ENCODE data around the gene STAT5B. TPM values are rescaled to one million over a fixed set of nuclear protein-coding genes. Genes with fewer than 3 reads are reported as not detected.

STAT5B gene
- polyA plus RNA-seq, 4 donors, result 40.3 to 46.7 (median 42.0) TPM

GRCh38 chr17:42183741-42184711 is 92.2 kb downstream of the STAT5B start:
- peak; percentile 43 to 65 (median 62) for DNase-seq (ENCODE audit: low read depth in 4 of 4, low spot score in 3 of 4)

GRCh38 chr17:42182927-42183734 is 93.1 kb downstream of the STAT5B start:
- no peak for DNase-seq (ENCODE audit: low read depth in 4 of 4, low spot score in 3 of 4)

- DNase-seq (ENCODE audit: low read depth in 4 of 4, low spot score in 3 of 4), result no peak
Observed at GRCh38 chr17:42181851-42182207, 94.4 kb downstream of the STAT5B start.

GRCh38 chr17:42180922-42181850 is 95.0 kb downstream of the STAT5B start, which contains the start of gene KCNH4:
KCNH4 (minus strand) TSS chr17:42181142; CDS start chr17:42180945, 197 bp downstream.
- no peak for DNase-seq (ENCODE audit: low read depth in 4 of 4, low spot score in 3 of 4)

- no peak for DNase-seq (ENCODE audit: low read depth in 4 of 4, low spot score in 3 of 4)
Observed at GRCh38 chr17:42180411-42180921, 95.7 kb downstream of the STAT5B start.

- DNase-seq (ENCODE audit: low read depth in 4 of 4, low spot score in 3 of 4), result peak in 3 of 4 donors; percentile 41 to 52 (median 44)
Observed at GRCh38 chr17:42179911-42180410, 96.2 kb downstream of the STAT5B start.

GRCh38 chr17:42179335-42179734 is 96.9 kb downstream of the STAT5B start:
- no peak for DNase-seq (ENCODE audit: low read depth in 4 of 4, low spot score in 3 of 4)

GRCh38 chr17:42178817-42179216 is 97.4 kb downstream of the STAT5B start:
- no peak for DNase-seq (ENCODE audit: low read depth in 4 of 4, low spot score in 3 of 4)

GRCh38 chr17:42177684-42178083 is 98.5 kb downstream of the STAT5B start:
- no peak for DNase-seq (ENCODE audit: low read depth in 4 of 4, low spot score in 3 of 4)

GRCh38 chr17:42174126-42174783 is 101.9 kb downstream of the STAT5B start:
- DNase-seq (ENCODE audit: low read depth in 4 of 4, low spot score in 3 of 4), result no peak

- DNase-seq (ENCODE audit: low read depth in 4 of 4, low spot score in 3 of 4), result no peak
Observed at GRCh38 chr17:42171831-42172230, 104.4 kb downstream of the STAT5B start.

- no peak for DNase-seq (ENCODE audit: low read depth in 4 of 4, low spot score in 3 of 4)
Observed at GRCh38 chr17:42169351-42169750, 106.8 kb downstream of the STAT5B start.

GRCh38 chr17:42167807-42168206 is 108.4 kb downstream of the STAT5B start:
- DNase-seq (ENCODE audit: low read depth in 4 of 4, low spot score in 3 of 4), result no peak

GRCh38 chr17:42166196-42166763 is 109.9 kb downstream of the STAT5B start:
- no peak for DNase-seq (ENCODE audit: low read depth in 4 of 4, low spot score in 3 of 4)

GRCh38 chr17:42165751-42166150 is 110.4 kb downstream of the STAT5B start:
- no peak for DNase-seq (ENCODE audit: low read depth in 4 of 4, low spot score in 3 of 4)

- no peak for DNase-seq (ENCODE audit: low read depth in 4 of 4, low spot score in 3 of 4)
Observed at GRCh38 chr17:42163696-42164407, 112.3 kb downstream of the STAT5B start.

- no peak for DNase-seq (ENCODE audit: low read depth in 4 of 4, low spot score in 3 of 4)
Observed at GRCh38 chr17:42163113-42163512, 113.1 kb downstream of the STAT5B start.

GRCh38 chr17:42160531-42160910 is 115.7 kb downstream of the STAT5B start:
- no peak for DNase-seq (ENCODE audit: low read depth in 4 of 4, low spot score in 3 of 4)

Data from right renal pelvis (tissue), 4 donors.